NCI-H2171 treated with DMSO at 0.1 percent for 48 hours (cell line): Measurements from ENCODE around the gene TMEM61.
"Not testable (repeated sequence)": the region's sequence is repeated elsewhere in the genome, so short reads cannot be mapped to it uniquely, and the experiment has no call there.

Source experiments
- DNase-seq: peaks from one replicate; lab custom pipeline; 2025; lab: John Stamatoyannopoulos, UW

The TMEM61 gene

DNA sequence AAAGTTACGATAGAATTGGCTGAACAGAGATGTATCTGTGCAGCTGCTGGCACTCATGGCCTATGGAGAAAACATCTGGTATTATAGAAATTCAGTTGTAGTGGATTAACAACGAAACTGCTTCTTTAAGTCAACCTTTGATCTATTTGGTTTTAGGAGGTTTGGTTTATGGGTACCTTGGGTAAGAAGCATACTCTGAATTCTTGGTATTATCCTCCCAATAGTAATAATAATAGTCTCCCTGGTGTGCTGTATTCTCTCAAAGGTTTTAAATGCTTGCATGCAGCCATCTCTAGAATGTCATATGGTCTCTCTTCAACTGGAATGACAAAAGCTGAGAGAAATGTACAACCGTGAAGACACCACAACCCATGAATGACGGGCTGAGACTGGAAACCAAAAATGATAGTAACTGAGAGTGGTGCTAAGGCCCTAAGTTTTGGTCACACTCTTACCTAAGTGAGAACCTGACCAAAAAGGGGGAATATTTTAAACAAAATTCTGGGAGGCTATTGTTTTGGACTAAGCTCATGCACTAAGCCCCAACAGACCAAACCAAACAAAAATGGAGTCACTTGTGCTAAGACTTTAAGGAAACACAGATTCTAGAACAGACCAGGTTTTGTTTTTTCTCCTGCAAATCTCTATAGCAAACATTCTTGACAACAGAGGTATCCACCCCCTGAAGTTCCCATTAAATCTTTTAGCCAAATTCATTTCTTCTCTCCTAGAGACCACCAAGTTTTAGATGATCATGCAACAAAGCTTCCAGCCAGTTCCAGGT lies 17.6 kb upstream of the TMEM61 start:
- no peak for DNase-seq

GRCh38 chr1:54963829-54964228 lies 16.6 kb upstream of the TMEM61 start:
- not testable (repeated sequence) for DNase-seq

DNA sequence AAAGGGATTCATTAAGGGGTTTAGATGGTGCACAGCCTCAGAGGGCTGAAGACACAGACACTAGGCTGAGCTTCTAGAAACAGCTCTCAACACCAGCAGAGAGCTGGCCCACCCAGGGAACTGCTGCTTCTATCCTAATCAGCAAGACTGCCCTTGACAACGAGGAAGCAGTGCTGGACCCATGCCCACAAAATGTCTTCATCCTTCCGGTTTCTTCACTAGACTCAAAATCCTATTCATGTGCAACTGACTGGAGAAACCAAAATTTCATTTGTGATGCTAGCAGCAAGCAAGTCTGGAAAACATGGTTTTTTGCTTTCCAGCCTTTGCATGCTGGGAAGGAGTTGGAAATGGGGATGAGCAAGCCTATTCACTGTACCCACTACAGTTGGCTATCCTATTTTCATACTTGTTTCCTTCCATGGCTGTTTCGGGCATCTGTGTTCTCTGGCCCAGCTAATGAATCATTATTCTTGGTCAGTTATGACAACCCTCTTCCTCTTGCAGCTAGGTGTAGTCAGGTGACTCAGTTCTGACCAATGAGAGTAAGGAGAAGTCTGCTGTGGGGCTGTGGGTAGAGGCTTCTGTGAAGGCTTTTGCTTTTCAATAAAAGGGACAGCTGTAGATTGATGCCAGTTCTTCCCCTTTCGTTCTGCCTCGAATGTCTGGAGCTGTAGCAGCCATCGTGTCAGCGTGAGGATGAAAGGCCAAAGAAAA lies 14.6 kb upstream of the TMEM61 start:
- DNase-seq = no peak

DNA sequence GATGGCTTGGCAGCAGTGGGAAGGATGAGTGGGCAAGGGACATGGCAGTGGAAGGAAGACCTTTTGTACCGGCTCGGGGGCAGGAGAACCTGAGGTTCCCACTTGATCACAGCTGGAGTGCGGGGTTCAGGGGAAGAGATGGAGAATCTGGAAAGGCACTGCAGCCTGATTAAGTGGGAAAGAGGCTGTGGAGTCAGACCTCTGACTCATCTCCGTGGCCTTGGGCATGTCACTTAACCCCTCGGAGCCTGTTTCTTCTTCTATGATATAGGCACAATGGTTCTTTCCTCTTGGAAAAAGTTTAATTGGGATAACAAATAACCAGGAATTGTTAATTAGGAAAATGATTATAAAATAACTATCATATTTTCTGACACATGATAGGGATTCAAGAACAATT lies 13.1 kb upstream of the TMEM61 start:
- no peak for DNase-seq

- no peak for DNase-seq
These were observed 11.9 kb upstream of the TMEM61 start for GRCh38 chr1:54968551-54968950.

DNA sequence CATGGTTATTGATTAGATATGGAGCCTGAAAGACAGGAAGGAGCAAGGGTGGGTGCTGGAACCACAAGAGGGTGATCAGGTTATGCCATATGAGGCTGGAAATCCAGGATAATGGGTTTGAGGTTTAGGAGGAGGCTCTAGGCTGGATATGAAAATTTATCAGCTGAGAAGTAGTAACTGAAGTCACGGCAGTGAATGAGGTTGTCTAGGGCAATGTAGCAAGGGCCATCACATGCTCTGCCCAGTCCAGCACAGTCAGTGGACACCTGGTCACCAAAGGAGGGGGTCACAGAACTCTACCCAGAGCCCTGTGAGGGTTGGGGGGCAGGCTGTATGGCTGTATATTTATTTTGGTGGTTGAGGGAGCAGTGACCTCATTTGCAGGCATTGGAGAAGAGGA lies 10.5 kb upstream of the TMEM61 start:
- no peak for DNase-seq

- no peak for DNase-seq
These were observed 9.5 kb upstream of the TMEM61 start for GRCh38 chr1:54970901-54971300.

DNA sequence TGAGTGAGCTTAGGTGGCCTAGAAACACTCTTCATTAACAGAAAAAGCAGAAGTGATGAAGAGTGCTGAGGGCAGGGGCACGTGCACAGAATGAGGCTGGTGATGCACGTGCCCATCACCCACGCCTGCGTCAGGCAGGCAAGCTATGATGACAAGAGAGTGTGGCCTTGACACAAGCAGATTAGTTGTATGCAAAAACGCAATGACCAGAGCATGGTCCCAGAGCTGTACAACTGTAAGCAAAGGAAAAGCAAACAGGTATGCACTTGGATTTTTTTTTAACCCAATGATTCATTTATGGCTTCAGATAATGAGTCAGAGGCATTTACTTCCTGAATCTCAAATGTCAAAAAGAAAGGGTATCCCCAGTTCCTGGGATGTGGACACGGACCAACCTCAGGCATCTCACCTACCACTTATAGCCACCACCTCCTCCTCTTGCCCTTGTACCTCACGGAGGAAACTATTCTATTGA lies 9.1 kb upstream of the TMEM61 start:
- DNase-seq = no peak

DNA sequence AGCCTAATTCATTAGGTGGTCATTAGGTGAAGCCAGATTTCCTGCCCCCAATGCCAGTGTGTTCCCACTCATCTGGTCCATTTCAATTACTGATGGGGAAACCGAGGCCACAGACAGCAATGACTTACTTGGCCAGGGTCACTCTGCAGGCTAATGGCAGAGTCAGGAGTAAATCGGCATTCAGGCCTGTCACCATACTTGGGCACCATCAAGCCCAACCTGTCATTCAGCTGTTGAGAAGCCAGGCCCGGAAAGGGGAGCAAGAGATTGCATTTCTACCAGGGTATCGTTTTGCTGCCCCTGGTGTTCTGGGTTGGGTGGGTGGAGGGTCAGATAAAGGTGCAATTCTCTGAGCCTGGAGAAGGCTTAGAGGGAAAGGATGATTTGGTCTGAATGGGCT lies 8.0 kb upstream of the TMEM61 start:
- no peak for DNase-seq

GRCh38 chr1:54973205-54973921 lies 7.1 kb upstream of the TMEM61 start:
- DNase-seq = peak; percentile 39

DNA sequence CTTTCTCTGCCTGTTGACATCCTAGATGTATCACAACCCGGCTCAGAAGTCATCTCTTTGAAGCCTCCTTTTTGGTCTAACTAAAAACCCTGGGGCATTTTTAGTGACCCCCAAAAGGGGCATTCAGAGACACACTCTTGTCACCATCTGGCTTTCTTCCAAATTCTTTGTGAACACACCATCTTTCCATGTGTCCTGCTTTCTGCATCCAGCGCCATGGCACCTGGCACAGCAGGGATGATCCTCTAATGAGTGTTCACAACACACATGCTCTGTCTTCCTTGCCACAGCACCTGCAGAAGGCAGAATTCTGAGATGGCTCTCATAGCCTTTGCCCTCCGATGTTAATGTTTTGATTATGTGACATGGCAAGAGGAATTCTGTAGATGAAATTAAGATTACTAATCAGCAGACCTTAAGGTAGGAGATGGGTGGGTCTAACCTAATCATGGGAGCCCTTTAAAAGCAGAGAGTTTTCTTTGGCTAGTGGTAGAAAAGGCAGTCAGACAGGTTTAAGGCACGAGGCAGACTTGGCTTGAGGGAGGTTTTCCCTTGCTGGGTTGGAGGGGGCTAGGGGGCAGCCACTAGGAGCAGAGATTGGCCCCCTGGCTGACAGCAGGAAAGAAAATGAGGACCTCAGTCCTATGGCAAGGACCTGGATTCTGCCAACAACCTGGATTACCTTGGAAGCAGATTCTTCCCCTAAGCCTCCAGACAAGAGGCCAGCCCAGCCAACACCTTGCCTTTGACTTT lies 4.9 kb upstream of the TMEM61 start:
- DNase-seq = peak; percentile 60

DNA sequence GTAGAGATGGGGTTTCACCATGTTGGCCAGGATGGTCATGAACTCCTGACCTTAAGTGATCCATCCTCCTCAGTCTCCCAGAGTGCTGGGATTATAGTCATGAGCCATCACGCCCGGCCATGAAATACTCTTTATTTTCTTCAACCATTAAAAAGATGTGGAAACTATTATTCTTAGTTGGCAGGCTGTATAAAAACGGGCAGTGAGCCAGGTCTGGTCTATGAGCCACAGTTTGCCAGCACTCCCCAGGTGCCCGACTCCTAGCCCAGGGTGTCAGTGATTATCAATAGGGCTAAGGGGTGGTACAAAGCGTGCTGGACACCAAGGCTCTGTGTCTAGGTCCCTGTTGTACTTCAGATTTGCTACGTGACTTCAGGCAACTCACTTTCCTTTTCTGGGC lies 3.7 kb upstream of the TMEM61 start:
- DNase-seq = no peak

- DNase-seq = no peak
These were observed 2.7 kb upstream of the TMEM61 start for GRCh38 chr1:54977533-54978297.

DNA sequence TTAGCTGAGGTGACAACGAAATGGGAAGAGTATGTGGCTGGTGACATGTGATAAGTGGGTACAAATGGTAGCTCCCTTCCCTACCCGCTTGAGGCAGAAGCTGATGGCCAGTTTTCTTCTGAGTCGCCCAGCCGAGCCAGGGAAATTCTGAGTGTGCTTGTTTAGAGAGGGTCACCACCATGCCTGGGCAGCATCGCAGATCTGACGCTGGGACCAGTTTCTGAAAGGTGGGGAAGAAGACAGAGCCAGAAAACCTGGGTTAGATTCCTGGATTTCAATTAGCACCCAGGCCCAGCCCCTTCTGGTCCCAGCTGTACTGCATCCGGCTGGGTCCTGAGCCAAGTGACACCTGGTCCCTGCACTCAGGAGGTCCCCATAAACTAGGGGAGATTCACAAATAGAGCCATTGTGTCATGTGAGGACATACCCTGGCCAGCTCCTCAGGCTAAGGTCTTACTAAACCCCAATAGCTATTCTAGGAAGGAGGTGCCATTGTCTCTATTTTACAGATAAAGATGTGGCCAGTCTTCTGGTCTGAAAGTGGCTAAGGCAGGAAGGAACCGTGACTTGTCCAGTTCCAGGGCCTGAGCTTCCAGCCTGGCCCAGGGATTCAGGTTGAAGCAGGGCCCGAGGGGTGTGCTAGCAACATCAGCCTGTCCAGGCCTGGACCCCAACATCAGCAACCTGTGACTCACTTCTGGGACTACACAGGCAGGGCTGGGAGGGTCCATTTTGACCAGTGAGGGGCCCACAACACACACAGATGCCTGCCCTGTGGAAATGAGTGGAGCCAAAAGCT lies 1.7 kb upstream of the TMEM61 start:
- DNase-seq = no peak

DNA sequence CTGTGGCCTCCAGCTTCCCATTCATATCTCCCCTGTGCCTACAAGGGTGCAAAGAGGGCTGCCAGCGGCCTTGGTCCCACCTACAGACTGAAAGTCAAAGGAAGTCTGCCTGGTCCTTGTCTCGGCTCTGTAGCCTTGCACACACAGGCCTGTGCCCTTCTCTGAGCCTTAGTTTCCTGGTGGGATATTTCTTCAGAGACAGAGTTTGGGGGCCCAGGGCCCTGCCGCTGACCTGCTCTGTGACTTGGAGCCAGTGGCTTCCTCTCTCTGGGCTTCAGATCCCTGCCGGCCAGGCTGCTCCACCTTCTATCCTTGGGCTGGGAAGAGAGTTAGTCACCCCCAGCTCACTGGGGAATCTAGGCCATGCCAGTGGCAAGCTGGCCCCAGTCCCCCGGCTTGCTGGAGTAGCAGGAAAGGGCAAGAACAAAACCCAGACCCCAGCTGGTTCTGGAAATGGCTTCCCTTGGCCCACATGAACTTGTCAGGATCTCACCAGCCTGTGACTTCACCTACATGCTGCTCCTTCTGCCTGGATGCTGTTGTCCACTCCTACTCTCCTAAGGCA lies 1.0 kb upstream of the TMEM61 start:
- no peak for DNase-seq

DNA sequence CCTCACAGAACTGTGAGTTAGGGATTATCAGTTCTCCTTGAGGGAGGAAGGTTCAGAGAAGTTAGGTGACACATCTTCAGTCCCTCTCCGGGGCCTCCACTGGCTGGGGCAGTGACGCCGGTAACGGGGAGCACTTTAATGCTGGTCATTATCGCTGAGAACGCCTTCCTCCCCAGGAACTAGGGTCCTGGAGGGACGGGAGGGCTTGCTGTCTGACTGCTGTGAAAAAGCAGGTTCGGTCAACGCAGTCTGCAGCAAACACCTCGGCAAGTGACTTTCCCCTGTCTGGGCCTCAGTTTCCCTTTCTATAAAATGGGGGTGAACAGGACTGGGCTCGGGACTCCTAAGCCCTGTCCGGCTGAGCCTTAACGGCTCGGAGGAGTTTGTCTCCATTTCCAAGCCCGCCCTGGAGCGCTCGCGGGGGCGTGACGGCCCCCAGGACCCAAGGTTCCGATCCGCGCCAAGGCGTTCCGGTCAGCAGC lies 341 bp upstream of the TMEM61 start:
- no peak for DNase-seq

- no peak for DNase-seq
These were observed 1.0 kb downstream of the TMEM61 start for GRCh38 chr1:54981466-54981865.

- DNase-seq = peak; percentile 86
These were observed 2.3 kb downstream of the TMEM61 start for GRCh38 chr1:54982739-54983138.

DNA sequence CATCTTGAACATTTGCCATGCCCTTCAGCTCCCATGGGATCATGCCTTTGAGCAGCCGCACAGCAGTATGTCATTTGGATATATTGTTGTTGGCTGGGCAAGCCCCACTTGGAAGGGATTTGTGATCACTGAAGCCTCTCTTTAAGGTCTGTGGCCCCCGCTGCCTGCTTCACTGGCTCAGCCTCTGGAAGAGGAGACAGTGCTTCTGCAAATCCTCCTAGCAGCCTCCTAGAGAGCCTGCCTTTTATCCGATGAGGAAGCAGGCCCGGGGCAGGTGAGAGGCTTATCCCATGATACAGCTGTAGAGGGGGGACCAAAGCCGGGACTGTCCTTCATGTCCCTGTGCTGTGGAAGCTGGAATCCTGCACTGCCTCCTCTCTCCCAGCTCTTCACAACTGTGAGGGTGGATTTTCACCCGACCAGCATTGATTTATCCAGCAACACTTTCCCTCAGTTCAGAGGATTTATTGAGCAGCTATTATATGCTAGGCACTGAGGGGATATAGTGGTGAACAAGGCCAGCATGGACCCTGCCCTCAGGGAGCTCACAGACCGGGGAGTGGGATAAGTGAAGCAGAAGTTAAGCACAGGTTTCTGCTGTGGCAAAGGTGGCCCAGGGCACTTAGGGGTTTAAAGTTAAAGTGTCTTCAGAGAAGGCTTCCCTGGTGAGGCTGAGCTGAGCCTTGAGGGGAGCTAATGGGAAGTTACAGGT lies 3.9 kb downstream of the TMEM61 start:
- peak; percentile 83 for DNase-seq
